ENCODE measurements around the gene GPR157.

The GPR157 gene

GRCh38 chr1:9149837-9150581, 21.1 kb upstream of the GPR157 start:
- TF ChIP-seq PATZ1 (CRISPR knock-in tag; IDR thresholded peaks at IDR 0.05; ENCODE audit: borderline replicate concordance) (no peak), SNAI2 (CRISPR knock-in tag; IDR thresholded peaks at IDR 0.05) (no peak), TCF4 (CRISPR knock-in tag; IDR thresholded peaks at IDR 0.05; ENCODE audit: borderline replicate concordance) (no peak)
- ATAC-seq = no peak

- no peak for TF ChIP-seq OSR1 (CRISPR knock-in tag; IDR thresholded peaks at IDR 0.05)
- no peak for TF ChIP-seq TSHZ2 (CRISPR knock-in tag; IDR thresholded peaks at IDR 0.05)
- no peak for TF ChIP-seq TCF4 (CRISPR knock-in tag; IDR thresholded peaks at IDR 0.05; ENCODE audit: borderline replicate concordance)
- TF ChIP-seq GLIS3 (CRISPR knock-in tag; IDR thresholded peaks at IDR 0.05) = no peak
- no peak for TF ChIP-seq TOX (CRISPR knock-in tag; IDR thresholded peaks at IDR 0.05; ENCODE audit: borderline replicate concordance)
- no peak for TF ChIP-seq ARNTL (CRISPR knock-in tag; IDR thresholded peaks at IDR 0.05; ENCODE audit: borderline replicate concordance, low read depth)
- no peak for TF ChIP-seq PPARA (CRISPR knock-in tag; IDR thresholded peaks at IDR 0.05; ENCODE audit: borderline replicate concordance)
- no peak for TF ChIP-seq CREB5 (CRISPR knock-in tag; IDR thresholded peaks at IDR 0.05; ENCODE audit: low read depth)
- TF ChIP-seq ZNF8 (CRISPR knock-in tag; IDR thresholded peaks at IDR 0.05) = no peak
- ATAC-seq = no peak
These were observed 20.2 kb upstream of the GPR157 start for GRCh38 chr1:9149151-9149550.

- TF ChIP-seq ARNTL (CRISPR knock-in tag; IDR thresholded peaks at IDR 0.05; ENCODE audit: borderline replicate concordance, low read depth) (no peak), ZFP30 (CRISPR knock-in tag; IDR thresholded peaks at IDR 0.05) (no peak), TOX (CRISPR knock-in tag; IDR thresholded peaks at IDR 0.05; ENCODE audit: borderline replicate concordance) (no peak), TSHZ2 (CRISPR knock-in tag; IDR thresholded peaks at IDR 0.05) (no peak), CSDC2 (CRISPR knock-in tag; IDR thresholded peaks at IDR 0.05) (no peak), RARB (CRISPR knock-in tag; IDR thresholded peaks at IDR 0.05) (no peak), ZNF565 (CRISPR knock-in tag; conservative IDR thresholded peaks at IDR 0.05; ENCODE audit: low read depth) (no peak)
- no peak for ATAC-seq
These were observed 17.3 kb upstream of the GPR157 start for GRCh38 chr1:9146156-9146555.

GRCh38 chr1:9145714-9146113, 16.8 kb upstream of the GPR157 start:
- no peak for ATAC-seq
- TF ChIP-seq ARNTL (CRISPR knock-in tag; IDR thresholded peaks at IDR 0.05; ENCODE audit: borderline replicate concordance, low read depth) (no peak), CREB5 (CRISPR knock-in tag; IDR thresholded peaks at IDR 0.05; ENCODE audit: low read depth) (no peak), OSR1 (CRISPR knock-in tag; IDR thresholded peaks at IDR 0.05) (no peak), SNAI2 (CRISPR knock-in tag; IDR thresholded peaks at IDR 0.05) (no peak), PATZ1 (CRISPR knock-in tag; IDR thresholded peaks at IDR 0.05; ENCODE audit: borderline replicate concordance) (no peak), TCF4 (CRISPR knock-in tag; IDR thresholded peaks at IDR 0.05; ENCODE audit: borderline replicate concordance) (no peak), TOX (CRISPR knock-in tag; IDR thresholded peaks at IDR 0.05; ENCODE audit: borderline replicate concordance) (no peak), RARB (CRISPR knock-in tag; IDR thresholded peaks at IDR 0.05) (no peak), TSHZ2 (CRISPR knock-in tag; IDR thresholded peaks at IDR 0.05) (no peak), GLIS3 (CRISPR knock-in tag; IDR thresholded peaks at IDR 0.05) (no peak)
